GM21526 (cell line): Measurements from ENCODE around the gene ITPR1.

ENCODE experiments used
- ATAC-seq: cut with Tn5 transposase; IDR thresholded peaks from one replicate; pipeline ENCODE4 v1.9.1; 2021; ENCODE audit warnings: moderate library complexity; ENCODE audit not compliant: unreplicated experiment, low FRiP score

The ITPR1 gene

DNA sequence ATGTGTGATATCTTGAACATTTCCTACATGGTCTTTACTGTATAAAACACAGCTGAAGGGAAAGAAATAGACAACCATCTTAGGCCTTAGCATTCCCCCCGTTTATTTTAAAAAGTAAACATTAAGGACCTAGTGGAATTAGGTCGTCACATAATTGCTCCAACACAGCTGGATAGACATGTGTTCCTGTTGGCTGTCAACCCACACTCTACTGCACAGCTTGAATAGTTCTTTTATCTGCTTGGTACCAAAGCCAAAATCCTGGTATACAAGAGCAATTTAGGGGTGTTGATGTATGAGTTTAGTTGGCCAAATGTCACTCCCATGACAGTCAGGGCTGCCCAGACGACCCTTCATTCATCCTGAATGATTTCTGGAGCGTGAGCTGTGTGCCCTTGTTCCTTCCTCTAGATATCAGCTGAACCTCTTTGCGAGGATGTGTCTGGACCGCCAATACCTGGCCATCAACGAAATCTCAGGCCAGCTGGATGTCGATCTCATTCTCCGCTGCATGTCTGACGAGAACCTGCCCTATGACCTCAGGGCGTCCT is 179.7 kb downstream of the ITPR1 start:
- ATAC-seq, result no peak

DNA sequence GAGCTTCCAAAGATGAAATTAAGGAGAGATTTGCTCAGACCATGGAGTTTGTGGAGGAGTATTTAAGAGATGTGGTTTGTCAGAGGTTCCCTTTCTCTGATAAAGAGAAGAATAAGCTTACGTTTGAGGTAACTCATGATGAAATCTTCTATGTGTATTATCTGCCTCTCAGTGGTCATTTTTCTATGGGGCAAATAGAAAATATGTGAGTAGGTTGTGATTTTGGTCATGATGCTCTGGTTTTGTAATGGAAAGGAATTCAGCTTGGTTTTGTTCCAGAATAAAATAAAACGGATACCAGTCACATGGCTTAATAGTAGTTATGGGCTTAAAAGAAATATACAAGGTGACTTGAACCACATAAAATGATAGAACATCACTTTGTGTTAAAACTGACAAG is 181.1 kb downstream of the ITPR1 start:
- ATAC-seq, result no peak

- no peak for ATAC-seq
Measured at GRCh38 chr3:4675704-4676103, 182.6 kb downstream of the ITPR1 start.

DNA sequence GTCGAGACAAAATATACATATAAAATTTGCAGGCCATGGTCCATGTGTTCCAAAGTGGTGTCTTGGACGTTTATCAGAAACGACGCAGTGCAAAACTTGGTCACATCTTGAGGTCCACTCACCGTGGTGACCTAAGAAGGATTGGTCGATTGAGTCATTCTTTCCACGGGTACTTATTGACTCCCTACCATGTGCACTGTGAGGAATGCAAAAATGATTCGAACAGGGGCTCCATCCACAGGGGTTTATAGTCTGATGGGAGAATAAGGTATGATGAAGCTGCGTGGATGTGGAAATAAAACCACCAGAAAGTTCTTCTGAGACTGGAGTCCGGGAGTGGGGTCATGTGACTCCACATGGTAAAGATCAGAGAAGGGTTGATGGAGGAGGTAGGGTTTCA is 185.2 kb downstream of the ITPR1 start:
- no peak for ATAC-seq

DNA sequence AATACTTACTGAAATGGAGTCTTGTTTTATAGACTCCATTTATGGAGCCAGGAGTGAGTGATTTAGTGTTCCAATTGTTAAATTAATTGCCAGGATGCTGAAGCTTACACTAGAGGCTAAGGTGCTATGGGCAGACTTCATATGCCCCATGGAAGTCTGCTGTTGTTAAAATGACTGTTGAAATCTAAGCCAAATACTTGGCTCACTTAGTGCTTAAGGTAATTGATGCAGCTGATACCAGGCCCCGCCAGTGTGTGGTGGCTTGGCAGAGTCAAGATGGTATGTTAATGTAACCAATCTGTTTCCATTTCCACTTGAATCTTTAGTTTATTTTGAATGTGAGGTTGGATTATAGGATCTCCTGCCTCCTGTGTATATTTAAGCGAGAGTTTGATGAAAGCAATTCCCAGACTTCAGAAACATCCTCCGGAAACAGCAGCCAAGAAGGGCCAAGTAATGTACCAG is 187.1 kb downstream of the ITPR1 start:
- ATAC-seq, result no peak

- ATAC-seq, result no peak
Measured at GRCh38 chr3:4680871-4681300, 187.7 kb downstream of the ITPR1 start.

GRCh38 chr3:4681301-4681700 is 188.2 kb downstream of the ITPR1 start:
- no peak for ATAC-seq

GRCh38 chr3:4684117-4684516 is 191.0 kb downstream of the ITPR1 start:
- no peak for ATAC-seq

- ATAC-seq, result no peak
Measured at GRCh38 chr3:4684976-4685375, 191.8 kb downstream of the ITPR1 start.

- ATAC-seq, result no peak
Measured at GRCh38 chr3:4685673-4686345, 192.7 kb downstream of the ITPR1 start.

GRCh38 chr3:4686619-4687018 is 193.5 kb downstream of the ITPR1 start:
- no peak for ATAC-seq

- ATAC-seq, result no peak
Measured at GRCh38 chr3:4687167-4687566, 194.0 kb downstream of the ITPR1 start.

GRCh38 chr3:4687596-4687995 is 194.4 kb downstream of the ITPR1 start:
- ATAC-seq, result no peak

DNA sequence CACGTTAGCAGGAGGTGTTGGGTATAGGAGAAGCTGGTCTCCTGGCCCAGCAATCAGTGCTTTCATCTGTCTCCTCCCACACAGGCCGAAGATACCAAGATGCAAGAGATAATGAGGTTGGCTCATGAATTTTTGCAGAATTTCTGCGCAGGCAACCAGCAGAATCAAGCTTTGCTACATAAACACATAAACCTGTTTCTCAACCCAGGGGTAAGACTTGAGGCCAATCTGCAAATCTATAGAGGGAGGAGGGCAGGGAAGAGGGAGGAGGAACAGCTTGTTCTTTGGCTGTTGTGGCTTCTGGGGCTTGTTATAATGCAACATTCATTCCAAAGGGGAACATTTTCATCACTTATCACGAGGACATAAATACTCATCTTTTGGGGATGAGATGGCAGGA is 195.3 kb downstream of the ITPR1 start:
- ATAC-seq, result no peak

DNA sequence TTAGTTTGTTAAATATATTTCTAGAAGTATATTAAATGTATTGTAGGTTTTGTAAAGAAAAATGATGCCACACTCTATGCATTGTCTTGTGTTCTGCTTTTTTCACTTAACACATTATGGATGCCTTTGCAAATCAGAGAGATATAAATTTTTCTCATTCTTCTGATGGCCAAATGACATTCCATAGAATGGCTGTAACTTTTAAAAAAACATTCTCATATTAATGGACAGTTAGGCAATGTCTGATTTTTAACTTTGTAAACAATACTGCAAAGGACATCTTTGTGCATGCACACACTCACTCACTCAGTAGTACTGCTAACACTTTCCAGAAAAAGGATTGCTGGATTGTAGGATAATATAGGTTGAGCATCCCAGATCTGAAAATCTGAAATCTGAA is 195.9 kb downstream of the ITPR1 start:
- ATAC-seq, result no peak

GRCh38 chr3:4690277-4690676 is 197.1 kb downstream of the ITPR1 start:
- ATAC-seq, result no peak

- peak; percentile 82 for ATAC-seq
Measured at GRCh38 chr3:4693620-4694019, 200.5 kb downstream of the ITPR1 start.

DNA sequence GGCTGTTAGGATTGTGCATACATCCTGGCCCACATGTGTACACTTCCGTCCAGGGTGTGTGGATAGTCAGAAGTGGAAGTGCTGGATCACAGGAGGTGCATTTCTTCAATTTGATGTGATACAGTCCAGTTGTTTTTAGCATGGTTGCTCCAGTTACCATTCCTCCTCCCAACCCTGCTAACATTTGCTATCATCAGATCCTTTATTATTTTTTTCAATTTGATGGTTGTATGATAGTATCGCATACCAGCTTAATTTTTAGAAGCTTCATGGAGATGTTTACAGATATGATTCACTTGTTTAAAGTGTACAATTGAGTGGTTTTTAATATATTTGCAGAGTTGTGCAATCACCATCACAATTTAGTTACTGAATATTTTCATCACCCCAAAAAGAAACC is 202.7 kb downstream of the ITPR1 start:
- ATAC-seq, result no peak

- ATAC-seq, result no peak
Measured at GRCh38 chr3:4696266-4696665, 203.1 kb downstream of the ITPR1 start.

DNA sequence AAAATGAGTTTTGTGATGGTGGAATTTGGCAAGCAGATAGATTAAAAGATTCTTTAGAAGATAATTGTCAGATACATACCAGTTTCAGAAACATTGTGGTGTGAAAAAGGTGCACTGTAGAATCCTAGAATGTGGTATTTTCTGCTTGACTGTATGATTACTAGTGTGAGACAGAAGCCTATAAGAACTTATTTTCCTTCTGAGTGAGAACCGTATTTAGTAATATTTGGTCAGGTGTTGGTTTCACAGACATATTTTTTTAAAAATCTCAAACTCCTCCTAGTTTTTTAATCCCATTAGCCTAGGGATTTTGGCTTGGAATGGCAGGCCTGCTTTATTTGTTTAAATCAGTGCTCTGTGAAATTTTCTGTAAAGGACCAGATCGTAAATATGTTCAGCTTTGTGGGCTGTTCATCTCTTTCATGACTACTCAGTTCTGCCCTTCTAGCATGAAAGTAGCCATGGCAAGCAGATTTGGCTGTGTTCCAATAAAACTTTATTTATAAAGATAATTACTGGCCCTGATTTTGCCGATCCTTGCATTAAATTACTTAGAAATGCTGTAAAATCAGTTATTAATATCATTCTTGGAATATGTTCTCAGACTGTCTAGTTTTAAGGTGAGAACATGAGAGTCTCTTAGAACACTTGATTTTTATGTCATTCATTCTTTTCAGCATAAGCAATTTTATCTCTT is 205.1 kb downstream of the ITPR1 start:
- no peak for ATAC-seq

- ATAC-seq, result no peak
Measured at GRCh38 chr3:4703054-4703480, 209.9 kb downstream of the ITPR1 start.

DNA sequence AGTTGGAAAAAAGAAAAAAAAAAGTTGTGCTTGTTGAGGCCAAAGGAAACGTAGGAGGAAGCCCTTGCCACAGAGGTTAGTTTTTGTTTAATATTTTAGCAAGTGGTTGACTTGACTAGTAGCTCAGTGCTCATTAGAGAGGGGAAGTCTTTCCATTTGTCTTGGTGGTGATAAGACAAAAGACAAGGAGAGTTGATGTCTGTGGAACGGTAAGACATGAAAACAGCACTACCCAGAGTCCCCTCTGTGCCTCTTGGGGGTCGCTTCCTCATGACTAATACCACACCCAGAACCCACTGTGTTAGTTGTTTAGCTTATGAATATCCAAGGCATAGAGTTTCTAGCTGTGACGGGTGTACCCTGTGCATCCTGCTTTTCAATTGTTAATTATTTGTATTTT is 211.4 kb downstream of the ITPR1 start:
- no peak for ATAC-seq
